K562 (cell line): ENCODE results near the gene CNIH3. TPM values are rescaled to one million over a fixed set of nuclear protein-coding genes. Genes with fewer than 3 reads are reported as not detected.
"Not testable (repeated sequence)": the region's sequence is repeated elsewhere in the genome, so short reads cannot be mapped to it uniquely, and the experiment has no call there.

Experiments
- ATAC-seq: fragments of 200-7000 bp; cut with Tn5 transposase; 3 replicates; pipeline ENCODE4 v1.9.1; 2020; ENCODE audit warnings: moderate library complexity
- BruUV-seq: library from RNA; stranded (reverse); fragments of 400-500 nt; replicated peaks from 2 replicates; lab custom pipeline; 2021; lab: Mats Ljungman, UMichigan
- CTCF ChIA-PET: fragments of 300-600 bp; formaldehyde crosslinking; extraction: SDS; loops from one replicate; lab custom pipeline; 2021; ENCODE audit warnings: low intra/inter-chr PET ratio; lab: Yijun Ruan, JAX
- POLR2A ChIA-PET: fragments of 300-600, 350-650 bp; sonication (Branson Sonifier 250); formaldehyde crosslinking; extraction: SDS; loops from one replicate; lab custom pipeline; 2021; ENCODE audit warnings: antibody characterized with exemption, inconsistent platforms; lab: Yijun Ruan, JAX
- DNase-seq, 4 experiments: peaks; one replicate each; pipeline versions ENCODE4 v3.0.0 to v3.0.0-alpha.2; 2011 to 2018; ENCODE audit warnings: low spot score in 3 of 4, mixed read lengths in 3 of 4; ENCODE audit errors: extremely low read depth in 1 of 4
- FAIRE-seq: peaks from 2 replicates; lab custom pipeline; 2011; peaks lifted over from hg19 to GRCh38; lab: Jason Lieb, UNC
- H2AFZ ChIP-seq: 2 replicates; pipeline ENCODE4 v1.6.0; 2011; ENCODE audit warnings: low read depth, low read length, control low read depth, inconsistent platforms
- H3K27ac ChIP-seq: fragments of 200-600 bp; 3 replicates; pipeline ENCODE4 v1.8.0; 2011; ENCODE audit warnings: low read depth, mild to moderate bottlenecking, control low read depth, inconsistent platforms, low read length, moderate library complexity, mixed read lengths; ENCODE audit errors: extremely low read depth
- H3K27me3 ChIP-seq, 2 experiments: fragments of 300-600 bp in 1 of 2; 2 replicates in 1 of 2; 3 replicates in 1 of 2; pipeline versions ENCODE4 v1.6.0 to v1.8.0; 2011; ENCODE audit warnings: inconsistent platforms in 2 of 2, low read length in 2 of 2, mild to moderate bottlenecking in 1 of 2, mixed read lengths in 1 of 2, moderate library complexity in 1 of 2; ENCODE audit not compliant: control insufficient read depth in 2 of 2, insufficient read depth in 2 of 2
- H3K36me3 ChIP-seq: fragments of 300-600 bp; 3 replicates; pipeline ENCODE4 v1.8.0; 2011; ENCODE audit warnings: mild to moderate bottlenecking, low read length, inconsistent platforms; ENCODE audit not compliant: control insufficient read depth, insufficient read depth
- H3K4me1 ChIP-seq, 2 experiments: fragments of 200-600 bp in 1 of 2; replicated peaks in 1 of 2; 2 replicates in 1 of 2; 3 replicates in 1 of 2; pipeline versions ENCODE4 v1.5.1 to v1.8.0; 2011; ENCODE audit warnings: inconsistent platforms in 2 of 2, low read length in 2 of 2, mild to moderate bottlenecking in 1 of 2, mixed read lengths in 1 of 2, moderate library complexity in 1 of 2; ENCODE audit not compliant: control insufficient read depth in 2 of 2, insufficient read depth in 2 of 2
- H3K4me2 ChIP-seq: 2 replicates; pipeline ENCODE4 v1.6.1; 2011; ENCODE audit warnings: low read length, control low read depth, inconsistent platforms, mixed read lengths; ENCODE audit not compliant: insufficient read depth
- H3K4me3 ChIP-seq: fragments of 200-600 bp; sonication (generic), shearing (Covaris generic); 2 replicates; pipeline ENCODE4 v1.5.1; 2016; ENCODE audit warnings: control low read depth, inconsistent platforms
- H3K79me2 ChIP-seq: fragments of 200-600 bp; 3 replicates; pipeline ENCODE4 v1.8.0; 2011; ENCODE audit warnings: low read length, inconsistent platforms; ENCODE audit not compliant: control insufficient read depth, insufficient read depth
- H3K9ac ChIP-seq, 2 experiments: 2 replicates each; pipeline versions ENCODE4 v1.6.0 to v1.6.1; 2011; ENCODE audit warnings: low read depth in 2 of 2, low read length in 2 of 2, control low read depth in 1 of 2, inconsistent platforms in 1 of 2, mild to moderate bottlenecking in 1 of 2, mixed read lengths in 1 of 2; ENCODE audit not compliant: insufficient read depth in 1 of 2
- H3K9me1 ChIP-seq: one replicate; pipeline ENCODE4 v1.6.0; 2011; ENCODE audit warnings: inconsistent platforms, mild to moderate bottlenecking, low read length, moderate library complexity; ENCODE audit not compliant: control insufficient read depth, insufficient read depth
- H3K9me3 ChIP-seq: replicated peaks from 2 replicates; pipeline ENCODE4 v1.5.1; 2011; ENCODE audit warnings: low read depth, low read length, inconsistent platforms; ENCODE audit not compliant: control insufficient read depth, insufficient read depth
- H4K20me1 ChIP-seq: replicated peaks from 2 replicates; pipeline ENCODE4 v1.6.1; 2011; ENCODE audit warnings: low read length, inconsistent platforms, mixed read lengths; ENCODE audit not compliant: control insufficient read depth, insufficient read depth
- POLR3A ChIP-seq: IDR thresholded peaks from 2 replicates; pipeline ENCODE4 v1.6.1; 2011; ENCODE audit warnings: borderline replicate concordance, mild to moderate bottlenecking, moderate library complexity; ENCODE audit not compliant: insufficient read length, insufficient read depth; ENCODE audit errors: extremely low read depth
- TFE3 ChIP-seq: fragments of 450-650 bp; formaldehyde crosslinking; IDR thresholded peaks from 2 replicates; pipeline ENCODE4 v1.4.0; 2020; ENCODE audit warnings: mild to moderate bottlenecking, mixed read lengths
- ZNF76 ChIP-seq: fragments of 250-450 bp; sonication (Bioruptor Pico); IDR thresholded peaks from 2 replicates; pipeline ENCODE4 v1.4.0; 2020; ENCODE audit warnings: mild to moderate bottlenecking, moderate library complexity, borderline replicate concordance
- WGBS: fragments of 100-300 bp; shearing (Covaris generic); methylation state at CpG from one replicate; pipeline ENCODE4 v1.1.6; 2016; ENCODE audit warnings: low coverage, mixed read lengths; ENCODE audit not compliant: insufficient coverage; ENCODE audit errors: missing lambda C conversion rate; 5-methylcytosine and 5-hydroxymethylcytosine counted together
- in situ Hi-C: fragments of 300-500 bp; cut with MboI; formaldehyde crosslinking; loops from 4 replicates; pipeline ENCODE4 v1.15.0; 2018; ENCODE audit warnings: inconsistent platforms, mixed read lengths
- intact Hi-C: fragments of 100-400 bp; cut with micrococcal nuclease; formaldehyde crosslinking; loops from 2 replicates; pipeline ENCODE4 v1.14.2; 2022
- polyA plus RNA-seq, 8 experiments: library from polyadenylated mRNA; depleted of rRNA in 4 of 8; stranded (reverse) in 5 of 8; unstranded in 3 of 8; fragments of >200 nt; fragmentation: Nextera tagmentation in 2 of 8; fragmentation: Illumina TruSeq in 1 of 8; extraction: Ambion mirVana in 2 of 8; extraction: Trizol in 1 of 8; gene quantifications; 2 replicates each; pipeline versions ENCODE4 v1.2.1 to v1.2.3, GENCODE V29; 2011 to 2014; ENCODE audit warnings: inconsistent platforms in 1 of 8, missing spikeins in 1 of 8
- total RNA-seq, 7 experiments: library from RNA; depleted of rRNA in 6 of 7; stranded (reverse); fragments of >200 nt in 6 of 7; fragmentation: Illumina TruSeq in 2 of 7; extraction: Trizol in 2 of 7; gene quantifications; 2 replicates each; pipeline versions ENCODE4 v1.2.1 to v1.2.3, GENCODE V29; 2011 to 2021; ENCODE audit warnings: low replicate concordance in 1 of 7
- TF ChIP-seq, protein P1 (sequence below): fragments of 200-800 bp; sonication (Bioruptor generic); IDR thresholded peaks from 2 replicates; pipeline ENCODE4 v1.6.1; 2016; ENCODE audit warnings: missing genetic modification characterization, missing compliant biosample characterization

Gene CNIH3
- total and polyA plus RNA-seq, 9 of the 15 experiments (the other 6 are each of a cell fraction or from before 2014, with no cell fraction given), result 0.14 to 1.8 (median 0.79) TPM

- BruUV-seq, H3K4me1 ChIP-seq, in situ Hi-C loops, ATAC-seq, H3K4me3 ChIP-seq, DNase-seq, intact Hi-C loops, H3K36me3 ChIP-seq, H3K9me1 ChIP-seq, H2AFZ ChIP-seq, H4K20me1 ChIP-seq, CTCF ChIA-PET, H3K27ac ChIP-seq, H3K79me2 ChIP-seq, H3K4me2 ChIP-seq, H3K9me3 ChIP-seq, H3K9ac ChIP-seq, FAIRE-seq: not testable (repeated sequence)
- WGBS, result 0% methylated on average over 4 of the region's 4 CpGs
- peak; percentile 27; the same call in 1 of the 2 replicates for TF ChIP-seq TFE3 (CRISPR knock-in tag)
- POLR2A ChIA-PET, result interaction anchor here (0.6 kb wide), 1 partner anchor 31 kb away, joined by 3 read pairs; no protein-coding TSS in a partner anchor
- H3K27me3 ChIP-seq, result peaks cover 3 to 29% of the 10 kb centered on the region in 2 experiments; a peak in 3 of 5 replicates
These were observed 95.2 kb downstream of the CNIH3 start for GRCh38 chr1:224711231-224711756.

- FAIRE-seq (no peak), ATAC-seq (no peak), DNase-seq (no peak)
- in situ Hi-C loops, result no loop called here
- H2AFZ ChIP-seq, result no peak overlapping the region
- peaks cover 4 to 32% of the 10 kb centered on the region in 2 experiments; a peak in 3 of 5 replicates for H3K27me3 ChIP-seq
- H3K4me2 ChIP-seq, result no peak overlapping the region
- H3K4me1 ChIP-seq, result no peaks in the 10 kb centered on the region
- no peak overlapping the region for H3K9ac ChIP-seq
- H3K79me2 ChIP-seq, result no peaks in the 10 kb centered on the region
- intact Hi-C loops, result no loop called here
- ChIA-PET POLR2A (interaction anchor here (0.6 to 1.4 kb wide), 3 partner anchors 9 to 30 kb away, joined by 3 to 6 read pairs (median 3); no protein-coding TSS in a partner anchor), CTCF (no interaction called here)
- WGBS, result 2% methylated on average over 3 of the region's 3 CpGs
- H3K9me1 ChIP-seq, result no peaks in the 10 kb centered on the region
- H3K27ac ChIP-seq, result no peak overlapping the region
- no peaks in the 10 kb centered on the region for H3K36me3 ChIP-seq
- no peaks in the 10 kb centered on the region for H3K9me3 ChIP-seq
- BruUV-seq, result no TSS peak
- no peak overlapping the region for H3K4me3 ChIP-seq
- H4K20me1 ChIP-seq, result no peaks in the 10 kb centered on the region
- no peak for TF ChIP-seq POLR3A
- TF ChIP-seq, protein P1, sequence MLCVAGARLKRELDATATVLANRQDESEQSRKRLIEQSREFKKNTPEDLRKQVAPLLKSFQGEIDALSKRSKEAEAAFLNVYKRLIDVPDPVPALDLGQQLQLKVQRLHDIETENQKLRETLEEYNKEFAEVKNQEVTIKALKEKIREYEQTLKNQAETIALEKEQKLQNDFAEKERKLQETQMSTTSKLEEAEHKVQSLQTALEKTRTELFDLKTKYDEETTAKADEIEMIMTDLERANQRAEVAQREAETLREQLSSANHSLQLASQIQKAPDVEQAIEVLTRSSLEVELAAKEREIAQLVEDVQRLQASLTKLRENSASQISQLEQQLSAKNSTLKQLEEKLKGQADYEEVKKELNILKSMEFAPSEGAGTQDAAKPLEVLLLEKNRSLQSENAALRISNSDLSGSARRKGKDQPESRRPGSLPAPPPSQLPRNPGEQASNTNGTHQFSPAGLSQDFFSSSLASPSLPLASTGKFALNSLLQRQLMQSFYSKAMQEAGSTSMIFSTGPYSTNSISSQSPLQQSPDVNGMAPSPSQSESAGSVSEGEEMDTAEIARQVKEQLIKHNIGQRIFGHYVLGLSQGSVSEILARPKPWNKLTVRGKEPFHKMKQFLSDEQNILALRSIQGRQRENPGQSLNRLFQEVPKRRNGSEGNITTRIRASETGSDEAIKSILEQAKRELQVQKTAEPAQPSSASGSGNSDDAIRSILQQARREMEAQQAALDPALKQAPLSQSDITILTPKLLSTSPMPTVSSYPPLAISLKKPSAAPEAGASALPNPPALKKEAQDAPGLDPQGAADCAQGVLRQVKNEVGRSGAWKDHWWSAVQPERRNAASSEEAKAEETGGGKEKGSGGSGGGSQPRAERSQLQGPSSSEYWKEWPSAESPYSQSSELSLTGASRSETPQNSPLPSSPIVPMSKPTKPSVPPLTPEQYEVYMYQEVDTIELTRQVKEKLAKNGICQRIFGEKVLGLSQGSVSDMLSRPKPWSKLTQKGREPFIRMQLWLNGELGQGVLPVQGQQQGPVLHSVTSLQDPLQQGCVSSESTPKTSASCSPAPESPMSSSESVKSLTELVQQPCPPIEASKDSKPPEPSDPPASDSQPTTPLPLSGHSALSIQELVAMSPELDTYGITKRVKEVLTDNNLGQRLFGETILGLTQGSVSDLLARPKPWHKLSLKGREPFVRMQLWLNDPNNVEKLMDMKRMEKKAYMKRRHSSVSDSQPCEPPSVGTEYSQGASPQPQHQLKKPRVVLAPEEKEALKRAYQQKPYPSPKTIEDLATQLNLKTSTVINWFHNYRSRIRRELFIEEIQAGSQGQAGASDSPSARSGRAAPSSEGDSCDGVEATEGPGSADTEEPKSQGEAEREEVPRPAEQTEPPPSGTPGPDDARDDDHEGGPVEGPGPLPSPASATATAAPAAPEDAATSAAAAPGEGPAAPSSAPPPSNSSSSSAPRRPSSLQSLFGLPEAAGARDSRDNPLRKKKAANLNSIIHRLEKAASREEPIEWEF, result no peak
- TF ChIP-seq ZNF76 (CRISPR knock-in tag), result no peak
- TF ChIP-seq TFE3 (CRISPR knock-in tag), result no peak
These were observed 95.8 kb downstream of the CNIH3 start for GRCh38 chr1:224711876-224712275.
